GM18502 (cell line): ENCODE data around the gene GOLGA8A.
A peak's percentile ranks its signal among the peaks of the same experiment; 100 is the strongest.
"Not testable (repeated sequence)": the region's sequence is repeated elsewhere in the genome, so short reads cannot be mapped to it uniquely, and the experiment has no call there.

Source experiments
- ATAC-seq: cut with Tn5 transposase; IDR thresholded peaks from one replicate; pipeline ENCODE4 v1.9.1; 2021; ENCODE audit warnings: mild to moderate bottlenecking; ENCODE audit not compliant: unreplicated experiment, poor library complexity

The GOLGA8A gene

GRCh38 chr15:34437687-34438086, at the start of gene GOLGA8A:
TSS of gene GOLGA8A (minus strand) at chr15:34437808. CDS start at chr15:34389691, 48,117 bp downstream.
- no peak for ATAC-seq

GRCh38 chr15:34483644-34484043, 46.0 kb upstream of the GOLGA8A start:
- no peak for ATAC-seq

DNA sequence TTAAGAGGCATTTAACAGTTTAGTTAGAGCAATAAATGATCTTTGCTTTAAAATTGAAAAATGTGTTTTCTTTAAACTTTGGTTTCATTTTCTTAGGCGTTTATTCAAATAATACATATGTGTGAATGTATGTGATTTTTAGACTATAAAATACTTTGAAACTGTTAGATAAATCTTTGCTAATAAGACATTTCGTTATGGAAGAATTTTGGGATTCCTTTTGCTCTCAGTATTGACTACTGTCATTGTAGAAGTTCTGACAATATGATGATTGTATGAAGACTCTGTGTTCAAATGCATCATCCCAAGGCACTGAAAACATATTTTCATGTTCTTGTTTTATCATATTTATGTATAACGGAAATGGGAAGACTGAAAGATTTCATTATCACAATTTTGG, 43.8 kb upstream of the GOLGA8A start:
- ATAC-seq, result no peak

- ATAC-seq, result no peak
Observed at GRCh38 chr15:34473840-34474239, 36.2 kb upstream of the GOLGA8A start.

DNA sequence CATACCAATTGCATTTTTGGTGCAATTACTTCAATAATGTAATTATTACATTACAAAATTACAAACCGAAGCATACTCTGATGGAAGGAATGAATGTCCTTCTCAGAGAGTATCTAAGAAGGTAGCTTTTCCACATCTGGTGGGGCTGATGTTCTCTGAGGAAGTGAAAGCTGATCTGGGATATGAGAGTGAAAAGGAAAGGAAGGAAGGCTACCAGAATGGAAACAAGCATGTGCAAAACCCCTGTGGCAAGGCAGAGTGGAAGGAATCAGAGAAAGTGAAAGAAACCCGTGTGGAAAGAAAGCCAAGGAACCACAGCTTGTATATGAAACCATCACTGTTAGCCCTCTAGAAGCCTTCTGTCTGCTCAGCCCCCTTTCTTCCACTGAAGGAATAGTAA, 35.3 kb upstream of the GOLGA8A start:
- ATAC-seq, result no peak

- ATAC-seq, result no peak
Observed at GRCh38 chr15:34470892-34471291, 33.3 kb upstream of the GOLGA8A start.

GRCh38 chr15:34470091-34470490, 32.5 kb upstream of the GOLGA8A start:
- no peak for ATAC-seq

GRCh38 chr15:34461730-34462129, 24.1 kb upstream of the GOLGA8A start:
- ATAC-seq, result no peak

DNA sequence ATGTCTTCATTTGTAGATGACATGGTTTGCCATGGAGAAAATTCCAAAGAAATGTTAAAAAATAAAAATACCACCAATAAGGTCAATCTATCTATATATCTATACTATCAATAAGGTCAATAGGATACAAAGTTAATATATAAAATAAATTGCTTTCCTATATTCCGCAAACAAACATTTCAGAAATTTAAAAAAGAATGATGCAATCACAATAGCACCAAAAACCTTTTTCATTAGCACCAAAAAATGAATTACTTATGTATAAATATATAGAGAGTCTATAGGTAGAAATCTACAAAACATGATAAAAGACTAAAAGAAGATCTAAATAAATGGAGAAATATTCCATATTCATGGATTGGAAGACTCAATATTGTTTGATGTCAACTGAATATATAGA, 22.8 kb upstream of the GOLGA8A start:
- ATAC-seq, result no peak

GRCh38 chr15:34456658-34457057, 19.1 kb upstream of the GOLGA8A start:
- no peak for ATAC-seq

GRCh38 chr15:34442891-34443290, 5.3 kb upstream of the GOLGA8A start:
- no peak for ATAC-seq

DNA sequence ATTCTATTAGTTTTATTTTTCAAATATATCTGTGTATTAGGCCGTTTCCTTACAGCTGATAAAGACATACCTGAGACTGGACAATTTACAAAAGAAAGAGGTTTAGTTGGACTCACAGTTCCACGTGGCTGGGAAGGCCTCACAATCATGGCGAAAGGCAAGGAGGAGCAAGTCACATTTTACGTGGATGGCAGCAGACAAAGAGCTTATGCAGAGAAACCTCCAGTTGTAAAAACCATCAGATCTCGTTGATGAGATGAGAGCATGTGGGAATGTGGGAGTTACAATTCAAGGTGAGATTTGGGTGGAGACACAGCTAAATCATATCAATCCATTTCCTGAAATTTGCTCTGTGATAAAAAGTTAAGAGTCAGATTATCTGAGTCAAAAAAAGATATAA, 2.3 kb upstream of the GOLGA8A start:
- no peak for ATAC-seq

DNA sequence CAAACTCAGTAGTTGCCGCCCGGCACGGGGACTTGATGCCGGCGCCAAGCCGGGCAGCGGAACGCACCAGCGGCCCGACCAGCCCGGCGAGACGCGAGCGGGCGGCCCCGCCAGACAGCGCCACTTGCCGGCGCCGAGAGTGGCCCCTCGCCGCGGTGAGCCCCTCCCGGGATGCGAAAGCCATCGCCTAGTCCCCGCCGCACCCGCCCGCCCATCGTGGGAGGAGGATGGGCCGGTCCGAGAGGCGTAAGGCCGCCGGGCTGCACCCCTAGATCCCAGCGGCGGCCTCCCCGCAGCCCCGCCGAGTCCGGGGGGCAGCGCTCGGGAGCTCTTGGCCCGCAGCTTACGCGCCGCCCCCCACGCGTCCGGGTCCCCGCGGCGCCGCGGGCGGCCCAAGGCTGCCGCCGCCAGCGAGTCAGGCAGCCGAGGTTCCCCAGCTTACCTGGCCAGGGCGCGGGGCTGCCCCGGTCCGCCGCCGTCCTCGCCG, 609 bp downstream of the GOLGA8A start:
- peak; percentile 46 for ATAC-seq

GRCh38 chr15:34436126-34436955, 1.3 kb downstream of the GOLGA8A start:
- peak; percentile 37 for ATAC-seq

DNA sequence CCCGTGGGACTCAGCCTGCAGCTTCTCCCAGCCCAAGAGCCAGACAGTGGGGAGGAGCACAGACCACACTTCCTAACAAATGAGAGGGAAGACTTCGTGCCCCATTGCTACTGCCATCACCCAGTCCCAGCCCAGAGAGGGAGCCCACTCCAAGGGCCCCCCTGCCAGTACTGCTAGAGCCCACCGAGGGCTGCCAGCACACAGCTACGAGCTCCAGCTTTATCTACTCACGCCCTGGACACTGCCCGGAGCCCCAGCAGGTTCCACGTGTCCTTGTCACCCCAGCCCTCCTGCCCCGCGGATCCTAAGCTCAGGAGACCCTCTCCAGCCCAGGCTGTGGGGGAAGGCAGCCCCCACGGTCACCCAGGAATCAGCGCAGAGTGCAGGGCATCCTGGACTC, 1.9 kb downstream of the GOLGA8A start:
- no peak for ATAC-seq

DNA sequence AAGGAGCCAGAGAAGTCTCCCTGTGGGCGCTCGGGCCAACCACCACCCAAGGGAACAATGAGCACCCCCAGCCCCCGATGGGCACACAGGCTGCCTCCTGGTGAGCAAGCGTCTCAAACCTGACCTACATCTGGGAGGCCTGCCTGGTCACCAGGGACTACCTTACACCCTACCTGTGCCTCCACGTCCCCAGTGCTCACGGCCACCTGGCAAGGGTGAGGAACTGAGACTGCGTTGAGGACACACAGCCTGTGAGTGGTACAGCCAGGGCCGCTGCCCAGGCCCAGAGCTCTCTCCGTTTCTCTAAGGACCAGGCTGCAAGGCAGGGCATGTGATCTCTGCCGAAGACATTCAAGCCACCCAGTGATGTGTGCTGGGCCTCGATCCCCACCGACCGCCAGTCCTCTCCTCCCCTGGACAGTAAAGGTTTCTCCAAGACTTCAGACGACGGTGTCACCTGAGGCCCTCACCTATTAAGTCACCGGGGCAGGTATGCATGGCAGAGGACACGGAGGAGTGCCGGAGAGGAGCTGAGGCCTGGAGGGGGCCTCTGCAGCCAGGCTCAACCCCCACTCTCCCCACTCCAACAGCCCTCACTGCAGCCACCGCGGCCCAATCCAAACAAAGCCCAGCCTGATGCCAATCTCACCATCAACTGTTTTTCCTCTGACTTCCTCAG, 2.8 kb downstream of the GOLGA8A start:
- no peak for ATAC-seq

GRCh38 chr15:34433956-34434626, 3.5 kb downstream of the GOLGA8A start:
- not testable (repeated sequence) for ATAC-seq

DNA sequence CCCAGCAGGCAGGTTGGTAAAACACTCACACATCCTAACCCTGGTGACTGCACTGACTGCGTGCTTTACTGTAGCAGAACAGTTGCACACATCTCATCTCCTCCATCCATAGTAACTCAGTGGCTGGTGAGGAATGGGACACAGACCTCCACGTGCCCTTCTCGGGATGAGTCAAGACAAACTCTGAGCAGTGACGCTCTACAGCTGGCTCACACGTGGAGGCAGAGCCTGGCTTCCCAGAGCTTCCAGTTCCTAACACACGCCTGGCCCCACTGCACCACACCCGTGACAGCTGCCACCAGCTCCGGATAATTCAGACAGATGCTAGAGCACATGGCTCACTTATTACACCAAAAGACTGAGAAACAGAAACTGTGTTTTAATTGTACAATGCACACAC, 7.0 kb downstream of the GOLGA8A start:
- not testable (repeated sequence) for ATAC-seq

- not testable (repeated sequence) for ATAC-seq
Observed at GRCh38 chr15:34423425-34424090, 14.1 kb downstream of the GOLGA8A start.

- ATAC-seq, result not testable (repeated sequence)
Observed at GRCh38 chr15:34420953-34421352, 16.7 kb downstream of the GOLGA8A start.
